Cardiac muscle cell (in vitro differentiated cells and primary cell): ENCODE results near the gene TGFBR2. TPM values are rescaled to one million over a fixed set of nuclear protein-coding genes. Genes with fewer than 3 reads are reported as not detected.
A peak's percentile ranks its signal among the peaks of the same experiment; 100 is the strongest.

Experiments used
- DNase-seq, 2 donors: peaks; one replicate each; pipeline versions ENCODE4 v3.0.0 to v3.0.0-alpha.2; 2010 to 2017; ENCODE audit warnings: low read depth in 1 of 2, low spot score in 1 of 2
- H3K27ac ChIP-seq: fragments of 200-600 bp; sonication (generic); 2 replicates; pipeline ENCODE4 v1.5.1; 2016
- H3K27me3 ChIP-seq: fragments of 200-600 bp; sonication (generic); 2 replicates; pipeline ENCODE4 v1.6.0; 2016; ENCODE audit warnings: control low read depth
- H3K36me3 ChIP-seq: fragments of 200-600 bp; sonication (generic); 2 replicates; pipeline ENCODE4 v1.5.1; 2016; ENCODE audit warnings: control low read depth
- H3K4me1 ChIP-seq: fragments of 200-600 bp; sonication (generic); 2 replicates; pipeline ENCODE4 v1.8.1; 2017; ENCODE audit warnings: low read depth, mild to moderate bottlenecking, mixed run types
- H3K4me3 ChIP-seq: fragments of 200-600 bp; sonication (generic); 2 replicates; pipeline ENCODE4 v1.5.1; 2016; ENCODE audit warnings: mild to moderate bottlenecking
- H3K9me3 ChIP-seq: fragments of 200-600 bp; sonication (generic); 2 replicates; pipeline ENCODE4 v1.5.1; 2017; ENCODE audit warnings: low read depth, mild to moderate bottlenecking, control low read depth
- CTCF ChIP-seq: IDR thresholded peaks from 2 replicates; pipeline ENCODE4 v1.5.1; 2012; ENCODE audit warnings: low read depth, mild to moderate bottlenecking, low read length
- polyA plus RNA-seq: library from polyadenylated mRNA; unstranded; fragments of >200 nt; fragmentation: Nextera tagmentation; extraction: Ambion mirVana; gene quantifications from 2 replicates; pipeline ENCODE4 v1.2.1, GENCODE V29; 2016
- total RNA-seq: library from RNA; depleted of rRNA; stranded (reverse); fragments of >200 nt; gene quantifications from 2 replicates; pipeline ENCODE4 v1.2.3, GENCODE V29; 2016

Gene TGFBR2
- total and polyA plus RNA-seq, 2 experiments from 2014 or later = 7.0 to 11.2 TPM

GRCh38 chr3:30639937-30640336 lies 33.5 kb downstream of the TGFBR2 start:
- no peak for DNase-seq
- Histone ChIP-seq H3K9me3 (no peaks in the 10 kb centered on the region), H3K4me1 (peaks cover 23% of the 10 kb centered on the region), H3K4me3 (no peak overlapping the region), H3K27ac (no peak overlapping the region), H3K27me3 (no peaks in the 10 kb centered on the region), H3K36me3 (no peaks in the 10 kb centered on the region)
- no peak for TF ChIP-seq CTCF

GRCh38 chr3:30640851-30641250 lies 34.5 kb downstream of the TGFBR2 start:
- no peak for TF ChIP-seq CTCF
- no peak for DNase-seq
- Histone ChIP-seq H3K9me3 (no peaks in the 10 kb centered on the region), H3K4me1 (peaks cover 23% of the 10 kb centered on the region), H3K4me3 (no peak overlapping the region), H3K36me3 (peaks cover 4% of the 10 kb centered on the region), H3K27me3 (no peaks in the 10 kb centered on the region), H3K27ac (no peak overlapping the region)

GRCh38 chr3:30641416-30642251 lies 35.2 kb downstream of the TGFBR2 start:
- Histone ChIP-seq H3K36me3 (peaks cover 11% of the 10 kb centered on the region), H3K4me1 (peaks cover 23% of the 10 kb centered on the region), H3K27ac (peak overlapping the region; percentile 90), H3K9me3 (no peaks in the 10 kb centered on the region), H3K27me3 (no peaks in the 10 kb centered on the region), H3K4me3 (no peak overlapping the region)
- no peak for DNase-seq
- TF ChIP-seq CTCF = no peak

GRCh38 chr3:30642849-30643361 lies 36.5 kb downstream of the TGFBR2 start:
- Histone ChIP-seq H3K9me3 (no peaks in the 10 kb centered on the region), H3K27ac (peak overlapping the region; percentile 90)
- no peak for TF ChIP-seq CTCF

GRCh38 chr3:30643763-30644462 lies 37.5 kb downstream of the TGFBR2 start:
- H3K4me1 ChIP-seq = peaks cover 23% of the 10 kb centered on the region
- no peak overlapping the region for H3K27ac ChIP-seq
- H3K27me3 ChIP-seq = no peaks in the 10 kb centered on the region
- no peak overlapping the region for H3K4me3 ChIP-seq
- no peaks in the 10 kb centered on the region for H3K9me3 ChIP-seq
- TF ChIP-seq CTCF = no peak
- no peak for DNase-seq
- H3K36me3 ChIP-seq = peaks cover 15% of the 10 kb centered on the region

More at GRCh38 chr3:30642849-30643361, 36.5 kb downstream of the TGFBR2 start:
- Histone ChIP-seq H3K27me3 (no peaks in the 10 kb centered on the region), H3K4me1 (peaks cover 23% of the 10 kb centered on the region), H3K36me3 (peaks cover 11% of the 10 kb centered on the region), H3K4me3 (no peak overlapping the region)
- DNase-seq = no peak
